CD4-positive, alpha-beta T cell treated with Interferon alpha-2 for 1 hour (primary cell): ENCODE measurements around the gene ZCCHC3.
A peak's percentile ranks its signal among the peaks of the same experiment; 100 is the strongest.
"Not testable (repeated sequence)": the region's sequence is repeated elsewhere in the genome, so short reads cannot be mapped to it uniquely, and the experiment has no call there.

ENCODE experiments used
- DNase-seq, 2 donors: peaks; one replicate each; pipeline ENCODE4 v3.0.0-alpha.2; 2020 to 2022

ZCCHC3 gene, protein sequence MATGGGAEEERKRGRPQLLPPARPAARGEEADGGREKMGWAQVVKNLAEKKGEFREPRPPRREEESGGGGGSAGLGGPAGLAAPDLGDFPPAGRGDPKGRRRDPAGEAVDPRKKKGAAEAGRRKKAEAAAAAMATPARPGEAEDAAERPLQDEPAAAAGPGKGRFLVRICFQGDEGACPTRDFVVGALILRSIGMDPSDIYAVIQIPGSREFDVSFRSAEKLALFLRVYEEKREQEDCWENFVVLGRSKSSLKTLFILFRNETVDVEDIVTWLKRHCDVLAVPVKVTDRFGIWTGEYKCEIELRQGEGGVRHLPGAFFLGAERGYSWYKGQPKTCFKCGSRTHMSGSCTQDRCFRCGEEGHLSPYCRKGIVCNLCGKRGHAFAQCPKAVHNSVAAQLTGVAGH

DNA sequence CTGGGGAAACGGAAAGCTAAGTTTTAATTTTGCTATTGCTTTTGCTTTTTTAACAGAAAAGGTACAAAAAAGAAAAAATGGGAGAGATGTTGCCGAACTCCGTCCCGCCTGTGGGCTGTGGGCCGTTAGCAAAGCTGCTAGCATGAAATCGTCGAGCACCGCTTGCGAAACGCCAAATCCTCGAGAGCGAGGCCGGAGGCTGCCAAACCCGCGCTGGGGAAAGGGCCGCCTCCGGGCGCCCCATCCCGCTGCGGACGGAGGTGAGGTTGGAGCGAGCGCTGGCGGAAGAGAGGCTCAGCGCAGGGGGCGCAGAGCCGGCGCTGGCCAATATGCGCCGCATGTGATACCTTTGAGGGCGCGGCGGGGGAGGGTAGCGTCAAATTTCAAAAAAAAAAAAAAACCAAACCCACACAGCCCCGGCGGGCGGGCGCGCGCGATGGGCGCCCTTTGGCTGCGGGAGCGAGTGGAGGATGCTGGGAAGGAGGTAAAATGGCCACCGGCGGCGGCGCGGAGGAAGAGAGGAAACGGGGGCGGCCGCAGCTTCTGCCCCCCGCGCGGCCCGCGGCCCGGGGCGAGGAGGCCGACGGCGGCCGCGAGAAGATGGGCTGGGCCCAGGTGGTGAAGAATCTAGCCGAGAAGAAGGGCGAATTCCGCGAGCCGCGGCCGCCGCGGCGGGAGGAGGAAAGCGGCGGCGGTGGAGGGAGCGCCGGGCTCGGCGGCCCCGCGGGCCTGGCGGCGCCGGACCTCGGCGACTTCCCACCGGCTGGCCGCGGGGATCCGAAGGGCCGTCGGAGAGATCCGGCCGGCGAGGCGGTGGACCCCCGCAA, at the start of gene ZCCHC3:
Gene ZCCHC3 (plus strand): TSS at position 473 of the 827 bp plus-strand sequence. CDS start 17 bp downstream, at position 490.
- DNase-seq: peak; percentile 82 to 86

DNA sequence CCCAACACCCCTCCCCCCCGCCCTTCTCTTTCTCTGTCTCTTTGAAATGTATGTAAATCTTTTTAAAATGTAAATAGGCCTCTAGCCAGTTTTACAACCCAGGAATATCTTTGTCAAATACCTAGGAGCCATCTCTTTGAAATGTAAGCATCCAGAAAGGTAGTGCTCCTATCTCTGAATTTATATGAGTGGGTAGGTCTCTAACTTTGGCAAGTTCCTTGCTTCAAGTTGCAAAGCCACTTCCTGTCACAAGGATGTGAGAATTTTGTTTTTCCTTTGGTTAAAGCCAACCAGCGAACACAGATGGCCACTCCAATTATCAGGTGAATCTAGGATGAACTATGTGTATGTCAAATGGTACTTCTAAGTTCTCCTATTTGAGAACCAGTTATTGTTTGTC, 46.0 kb upstream of the ZCCHC3 start:
- DNase-seq: no peak

DNA sequence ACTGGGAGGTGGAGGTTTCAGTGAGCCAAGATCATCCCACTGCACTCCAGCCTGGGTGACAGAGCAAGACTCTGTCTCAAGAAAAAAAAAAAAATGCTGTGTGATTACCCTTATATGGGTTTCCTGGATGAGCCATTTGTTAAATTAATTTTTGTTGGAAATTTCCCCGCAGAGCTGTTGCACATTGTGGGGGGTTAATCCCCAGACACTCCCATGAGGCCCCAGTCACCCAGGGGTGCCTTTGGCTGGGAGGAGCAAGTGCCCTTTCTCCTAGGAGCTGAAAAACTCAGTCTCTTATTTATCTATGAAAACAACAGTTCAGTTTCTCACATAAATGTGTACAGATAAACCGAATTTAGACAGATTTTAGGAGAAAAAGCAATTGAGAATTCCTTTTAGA, 44.6 kb upstream of the ZCCHC3 start:
- no peak for DNase-seq

DNA sequence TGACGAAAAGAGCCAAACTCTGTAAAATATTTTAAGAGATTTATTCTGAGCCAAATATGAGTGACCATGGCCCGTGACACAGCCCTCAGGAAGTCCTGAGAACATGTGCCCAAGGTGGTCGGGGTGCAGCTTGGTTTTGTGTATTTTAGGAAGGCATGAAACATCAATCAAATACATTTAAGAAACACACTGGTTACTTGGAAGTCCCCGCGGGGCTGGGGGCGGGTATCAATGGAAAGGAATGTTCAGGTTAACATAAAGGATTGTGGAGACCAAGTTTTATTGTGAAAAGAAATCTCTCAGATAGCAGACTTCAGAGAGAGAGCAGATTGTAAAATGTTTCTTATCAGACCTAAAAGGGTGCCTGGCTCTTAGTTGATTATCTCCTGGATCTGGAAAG, 43.9 kb upstream of the ZCCHC3 start:
- not testable (repeated sequence) for DNase-seq

DNA sequence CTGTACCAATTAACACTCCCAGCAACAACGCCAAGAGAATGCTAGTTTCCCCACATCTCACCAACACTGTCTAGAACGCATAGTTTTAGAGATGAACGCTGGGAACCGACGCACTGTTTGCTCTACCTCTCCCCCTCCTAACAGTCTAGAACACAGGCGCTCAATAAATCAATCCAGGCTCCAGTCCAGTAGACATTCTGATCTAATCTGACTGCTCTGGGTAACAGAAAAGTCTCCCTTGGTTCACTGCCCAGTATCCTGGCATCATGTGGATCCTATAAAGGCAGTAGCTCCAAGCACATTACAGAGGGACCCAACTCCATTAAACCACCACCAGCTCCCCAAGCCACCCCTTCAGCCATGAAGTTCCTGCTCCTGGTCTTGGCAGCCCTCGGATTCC, 40.0 kb upstream of the ZCCHC3 start, which contains the start of gene DEFB132:
Gene DEFB132 (plus strand): TSS at position 306 of the 400 bp plus-strand sequence. CDS start 55 bp downstream, at position 361.
- DNase-seq: no peak

DNA sequence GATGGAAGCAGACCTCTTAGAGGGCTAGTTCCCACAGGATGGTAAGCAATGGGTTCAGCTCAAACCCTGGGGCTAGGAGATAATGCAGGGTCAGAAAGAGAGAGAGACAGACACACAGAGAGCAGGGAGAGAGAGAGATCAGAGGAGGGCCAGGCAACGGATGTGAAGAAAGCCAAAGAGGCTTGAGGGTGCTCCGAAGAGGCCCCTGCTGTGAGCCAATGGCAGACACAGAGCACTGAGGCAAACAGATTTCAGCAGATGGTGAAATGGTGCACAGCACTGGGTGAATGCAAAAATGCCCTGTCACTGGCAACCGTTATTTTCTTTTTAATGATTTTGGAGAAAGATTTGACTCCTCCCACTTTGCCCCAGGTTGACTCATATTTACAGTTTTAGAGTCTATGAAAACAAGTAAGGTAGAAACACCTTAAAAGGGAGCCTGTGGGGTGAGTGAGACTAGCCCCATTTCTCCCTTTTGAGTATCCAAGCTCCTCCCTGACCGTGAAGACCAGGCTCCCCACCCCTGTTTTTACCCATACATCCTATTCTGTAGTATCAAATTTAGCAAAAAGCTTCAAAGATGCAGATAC, 39.0 kb upstream of the ZCCHC3 start:
- no peak for DNase-seq

DNA sequence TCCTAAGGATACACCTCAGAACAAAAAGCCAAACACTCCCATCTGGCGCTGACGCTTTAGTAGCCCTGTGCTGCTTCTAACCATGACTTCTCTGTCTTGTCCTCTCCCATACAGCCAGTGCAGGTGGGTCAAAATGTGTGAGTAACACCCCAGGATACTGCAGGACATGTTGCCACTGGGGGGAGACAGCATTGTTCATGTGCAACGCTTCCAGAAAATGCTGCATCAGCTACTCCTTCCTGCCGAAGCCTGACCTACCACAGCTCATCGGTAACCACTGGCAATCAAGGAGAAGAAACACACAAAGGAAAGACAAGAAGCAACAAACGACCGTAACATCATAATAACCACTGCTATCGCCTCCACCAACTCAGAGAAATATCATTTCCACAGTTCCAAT, 38.4 kb upstream of the ZCCHC3 start:
- peak in 1 of 2 donors; percentile 18 for DNase-seq

DNA sequence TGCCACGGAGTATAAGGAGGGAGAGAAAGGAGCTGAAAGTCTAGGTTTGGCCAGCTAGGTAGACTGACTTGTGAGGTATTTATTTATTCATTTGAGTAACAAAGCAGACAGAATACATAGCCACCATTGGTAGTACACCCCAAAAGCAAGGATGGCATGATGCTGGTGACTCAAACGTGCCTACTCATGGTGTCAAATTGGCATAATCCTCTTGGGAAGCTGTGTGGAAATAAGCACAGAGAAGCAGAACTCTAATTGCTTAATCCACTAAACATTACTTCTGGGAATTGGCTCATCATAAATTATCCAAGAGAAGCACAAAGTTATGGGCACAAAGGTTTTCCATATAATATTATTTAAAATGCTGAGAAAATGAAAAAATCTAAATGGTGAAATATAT, 37.4 kb upstream of the ZCCHC3 start:
- no peak for DNase-seq

DNA sequence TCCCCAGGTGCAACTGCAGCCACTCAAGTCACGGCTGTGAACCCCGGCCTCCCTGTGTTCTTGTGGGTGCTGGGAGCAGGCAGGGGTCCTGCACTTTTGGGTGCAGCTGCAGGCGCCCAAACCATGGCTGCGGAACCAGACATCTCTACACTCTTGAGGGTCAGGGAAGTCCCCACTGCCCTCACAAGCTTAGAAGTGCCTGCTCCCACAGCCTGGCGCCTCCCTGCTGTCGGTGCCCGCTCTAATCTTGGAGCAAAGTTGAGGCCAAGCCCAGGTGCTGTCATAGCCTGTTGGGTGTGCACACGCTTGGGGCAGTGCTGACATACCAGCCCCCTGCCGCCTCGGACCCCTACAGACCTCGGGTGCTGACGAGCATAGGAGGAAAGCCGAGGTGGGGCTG, 33.7 kb upstream of the ZCCHC3 start:
- no peak for DNase-seq

DNA sequence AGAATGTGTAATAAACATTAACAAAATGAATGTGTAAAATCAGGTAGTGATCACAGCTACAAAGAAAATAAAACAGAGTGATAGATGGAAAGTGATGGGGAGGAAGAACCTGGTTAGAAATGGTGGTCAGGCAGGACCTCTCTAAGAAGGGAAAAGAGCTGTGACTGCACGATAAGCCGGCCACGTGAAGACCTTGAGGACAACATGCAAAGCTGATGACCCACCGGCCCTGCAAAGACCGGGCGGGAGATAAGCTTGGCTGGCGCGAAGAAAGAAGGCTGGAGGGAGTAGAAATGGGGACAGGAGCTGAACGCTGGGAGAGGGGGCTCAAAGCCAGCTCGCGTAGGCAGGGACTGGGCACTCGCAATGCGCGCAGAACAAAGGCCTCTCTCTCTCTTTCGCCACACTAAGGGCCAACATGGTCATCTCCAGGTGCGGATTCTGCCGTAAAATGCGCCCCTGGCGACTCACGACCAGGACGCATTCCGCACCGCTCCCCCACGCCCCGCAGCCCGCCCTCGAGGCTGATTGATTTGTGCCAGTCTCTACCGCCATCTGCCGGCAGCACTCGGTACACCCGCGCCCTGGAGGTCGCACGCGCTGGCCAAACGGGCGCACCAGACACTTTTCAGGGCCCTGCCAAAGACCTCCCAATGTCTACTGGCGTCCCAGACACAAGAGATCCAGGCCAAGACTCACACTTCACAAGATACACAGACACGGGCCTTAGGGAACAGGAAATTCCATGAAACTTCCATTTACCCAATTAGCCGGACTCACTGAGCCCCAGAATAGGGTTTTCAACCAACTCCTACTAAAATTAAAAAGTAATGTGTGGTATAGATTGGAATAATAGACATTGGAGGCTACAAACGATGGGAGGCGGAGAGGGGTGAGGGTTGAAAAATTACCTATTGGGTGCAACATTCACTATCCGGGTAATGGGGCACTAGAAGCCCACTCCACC, 30.5 kb upstream of the ZCCHC3 start:
- peak; percentile 84 to 88 for DNase-seq

DNA sequence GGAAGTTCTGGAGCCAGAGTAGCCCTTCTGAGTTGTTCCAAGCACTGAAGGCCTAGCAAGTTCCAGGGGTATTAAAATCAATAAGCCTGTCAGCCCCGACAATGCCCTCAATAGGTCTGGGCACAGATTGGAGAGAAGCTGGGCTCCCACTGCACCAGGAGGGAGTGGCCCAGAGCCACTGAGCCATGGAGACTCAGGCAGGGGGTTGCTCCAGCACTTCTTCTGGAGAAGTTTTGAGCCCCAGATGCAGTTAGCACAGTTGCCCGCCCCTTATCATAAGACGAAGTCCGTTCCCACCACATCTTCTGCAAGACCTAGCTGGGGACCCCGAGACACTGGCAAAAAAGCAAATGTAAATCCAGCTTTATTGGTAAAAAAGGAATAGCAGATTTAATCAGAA, 26.9 kb upstream of the ZCCHC3 start:
- no peak for DNase-seq

DNA sequence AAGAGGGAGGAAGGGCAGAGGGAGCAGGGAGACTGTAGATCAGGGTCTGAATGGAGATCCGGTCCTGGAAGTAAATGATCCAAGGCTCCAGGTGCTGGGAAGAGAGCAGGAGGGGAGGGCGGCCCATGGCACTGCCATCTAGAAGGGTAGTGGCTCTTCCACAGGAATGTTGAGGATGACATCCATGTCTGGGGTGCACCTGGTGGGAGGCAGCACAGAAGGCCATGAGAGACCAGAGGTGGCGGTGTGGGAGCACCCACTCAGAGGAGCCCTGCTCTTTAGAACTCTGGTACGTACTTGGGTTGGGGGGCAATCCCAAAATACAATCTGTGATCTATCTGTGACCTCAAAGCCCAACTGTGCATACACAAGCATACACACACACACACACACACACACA, 26.3 kb upstream of the ZCCHC3 start:
- DNase-seq: no peak

DNA sequence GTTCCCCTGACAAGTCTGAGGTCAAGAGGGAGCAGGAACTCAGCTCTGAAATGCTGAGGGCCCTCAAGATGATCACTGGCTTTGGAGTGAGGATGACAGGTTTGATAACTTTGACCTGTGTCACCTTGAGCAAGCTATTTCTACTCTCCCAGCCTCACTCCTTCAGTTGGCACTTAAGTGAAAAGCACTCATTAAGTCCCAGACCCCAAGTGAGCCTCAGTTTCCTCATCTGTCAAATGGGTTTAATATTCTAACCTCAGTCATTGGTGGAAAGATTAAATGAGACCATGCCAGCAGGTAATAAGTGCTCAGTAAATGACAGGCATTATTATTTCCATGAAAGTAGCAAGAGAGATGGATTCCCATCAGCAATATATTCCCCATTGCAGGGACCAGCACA, 25.8 kb upstream of the ZCCHC3 start:
- no peak for DNase-seq

DNA sequence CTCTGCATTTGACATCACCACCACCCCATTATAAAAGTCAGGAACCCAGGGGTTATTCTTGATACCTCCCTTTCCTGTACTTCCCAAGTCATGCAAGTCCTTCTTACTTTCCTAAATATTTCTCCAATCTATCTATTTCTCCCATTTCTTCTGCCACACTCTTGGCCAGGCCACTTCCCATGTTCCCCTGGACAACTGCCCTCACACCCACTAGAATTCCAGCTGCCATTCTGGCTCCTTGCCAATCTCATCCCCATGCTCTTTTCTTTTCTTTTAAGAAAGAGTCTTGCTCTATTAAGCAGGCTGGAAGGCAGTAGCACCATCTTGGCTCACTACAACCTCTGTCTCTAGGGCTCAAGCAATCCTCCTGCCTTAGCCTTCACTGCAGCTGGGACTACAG, 24.7 kb upstream of the ZCCHC3 start:
- no peak for DNase-seq

DNA sequence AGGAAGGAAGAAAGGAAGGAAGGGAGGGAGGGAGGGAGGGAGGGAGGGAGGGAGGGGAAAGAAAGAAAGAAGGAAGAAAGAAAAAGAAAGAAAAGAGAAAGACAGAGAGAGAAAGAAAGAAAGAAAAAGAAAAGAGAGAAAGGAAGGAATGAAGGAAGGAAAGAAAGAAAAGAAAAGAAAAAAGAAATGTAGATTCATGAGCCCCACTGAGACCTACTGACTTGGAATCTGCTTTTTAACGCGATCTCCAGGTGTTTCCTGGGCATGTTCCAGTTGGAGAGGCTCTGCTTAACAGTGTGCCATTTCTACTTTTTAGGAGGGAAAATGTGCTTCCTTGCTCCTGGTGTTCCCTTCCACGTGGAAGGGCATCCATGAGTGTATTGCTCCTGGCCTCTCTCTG, 23.5 kb upstream of the ZCCHC3 start:
- no peak for DNase-seq

DNA sequence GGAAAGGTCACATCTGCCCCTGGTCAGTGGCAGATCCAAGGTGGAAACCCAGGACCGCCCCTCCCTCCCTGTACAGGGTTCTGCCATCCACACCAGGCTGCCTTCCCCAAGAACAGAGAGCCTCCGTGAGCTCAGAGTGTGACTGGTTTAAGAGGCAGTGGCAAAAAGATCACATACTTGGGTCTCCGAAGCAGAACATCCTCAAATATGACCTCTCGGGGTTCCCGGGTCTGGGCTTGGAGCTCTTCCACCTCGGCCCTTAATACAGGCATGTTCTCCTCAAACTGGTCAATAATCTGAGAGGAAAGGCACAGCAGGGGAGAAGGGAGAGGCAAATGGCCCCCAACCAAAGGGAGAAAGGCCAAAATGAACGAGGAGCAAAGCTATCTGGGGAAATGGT, 21.6 kb upstream of the ZCCHC3 start:
- no peak for DNase-seq

DNA sequence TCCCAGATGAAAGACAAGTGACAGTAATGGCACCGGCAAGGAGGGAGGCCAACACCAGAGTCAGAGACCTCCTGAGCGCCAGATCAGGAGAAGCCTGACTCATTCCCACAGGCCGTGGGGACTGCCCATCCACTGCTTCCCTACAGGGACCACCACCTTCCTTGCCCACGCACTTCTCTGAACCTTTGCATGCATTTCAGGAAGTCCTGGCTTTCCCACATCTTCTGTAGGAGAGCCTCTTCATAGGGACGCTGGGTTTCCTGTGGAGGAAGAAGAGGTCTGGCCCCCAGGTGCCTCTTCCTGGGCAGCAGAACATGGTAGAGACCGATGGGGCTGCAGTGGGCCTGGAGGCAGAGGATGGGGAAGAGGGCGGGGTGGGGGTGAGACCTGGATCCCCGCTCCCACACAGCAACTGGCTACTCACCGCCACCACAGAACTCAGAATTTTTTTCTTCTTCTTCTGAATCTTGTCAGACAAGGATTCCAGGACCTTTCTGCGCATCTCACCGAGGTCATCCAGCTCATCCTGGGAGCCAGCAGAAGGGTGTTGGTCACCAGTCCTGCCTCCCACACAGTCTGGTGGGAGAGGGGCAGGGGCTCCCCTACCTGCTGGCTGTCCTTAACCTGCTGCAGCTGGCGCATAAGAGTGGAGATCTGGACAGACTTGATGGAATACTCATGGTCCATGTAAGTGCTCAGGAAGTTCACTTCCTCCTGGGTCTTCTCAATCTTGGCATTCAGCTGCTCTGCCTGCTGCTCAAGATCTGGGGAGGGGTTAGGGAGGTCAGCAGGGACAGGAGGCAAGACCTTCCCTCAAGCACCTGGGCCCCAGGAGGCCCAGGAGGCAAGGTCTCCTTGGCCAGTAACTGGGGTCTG, 20.5 kb upstream of the ZCCHC3 start:
- no peak for DNase-seq

DNA sequence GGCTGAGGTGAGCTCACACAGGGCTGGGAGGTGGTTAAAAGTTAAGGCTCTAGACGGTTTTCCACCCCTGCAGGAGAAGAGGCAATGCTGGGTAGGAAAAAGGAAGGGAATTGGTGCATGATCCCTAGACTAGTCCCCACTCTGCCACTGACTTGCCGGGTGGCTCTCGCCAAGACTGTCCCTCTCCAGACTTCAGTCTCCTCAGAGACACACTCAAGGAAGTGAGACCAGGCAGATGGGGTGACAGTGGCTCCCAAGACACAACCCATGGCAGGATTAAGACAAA, 19.9 kb upstream of the ZCCHC3 start:
- DNase-seq: no peak

DNA sequence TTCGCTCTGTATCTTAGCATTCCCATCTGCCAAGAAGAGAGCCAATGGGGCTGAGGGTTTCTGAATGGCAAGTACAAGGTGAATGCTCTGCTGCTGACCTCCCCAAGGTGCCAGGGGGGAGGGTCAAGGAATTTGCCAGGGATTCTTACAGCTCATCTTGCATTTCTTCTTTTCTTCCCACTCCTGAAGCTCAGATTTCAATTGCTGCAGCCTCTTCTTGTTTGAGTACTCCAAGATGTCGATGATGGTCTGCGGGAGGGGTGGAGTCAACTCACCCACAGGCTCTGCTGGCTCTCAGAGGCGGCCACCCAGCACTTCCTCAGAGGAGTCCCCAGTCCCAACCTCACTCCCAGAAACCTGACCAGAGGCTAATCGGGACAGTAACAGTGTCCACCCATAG, 19.2 kb upstream of the ZCCHC3 start:
- DNase-seq: no peak

DNA sequence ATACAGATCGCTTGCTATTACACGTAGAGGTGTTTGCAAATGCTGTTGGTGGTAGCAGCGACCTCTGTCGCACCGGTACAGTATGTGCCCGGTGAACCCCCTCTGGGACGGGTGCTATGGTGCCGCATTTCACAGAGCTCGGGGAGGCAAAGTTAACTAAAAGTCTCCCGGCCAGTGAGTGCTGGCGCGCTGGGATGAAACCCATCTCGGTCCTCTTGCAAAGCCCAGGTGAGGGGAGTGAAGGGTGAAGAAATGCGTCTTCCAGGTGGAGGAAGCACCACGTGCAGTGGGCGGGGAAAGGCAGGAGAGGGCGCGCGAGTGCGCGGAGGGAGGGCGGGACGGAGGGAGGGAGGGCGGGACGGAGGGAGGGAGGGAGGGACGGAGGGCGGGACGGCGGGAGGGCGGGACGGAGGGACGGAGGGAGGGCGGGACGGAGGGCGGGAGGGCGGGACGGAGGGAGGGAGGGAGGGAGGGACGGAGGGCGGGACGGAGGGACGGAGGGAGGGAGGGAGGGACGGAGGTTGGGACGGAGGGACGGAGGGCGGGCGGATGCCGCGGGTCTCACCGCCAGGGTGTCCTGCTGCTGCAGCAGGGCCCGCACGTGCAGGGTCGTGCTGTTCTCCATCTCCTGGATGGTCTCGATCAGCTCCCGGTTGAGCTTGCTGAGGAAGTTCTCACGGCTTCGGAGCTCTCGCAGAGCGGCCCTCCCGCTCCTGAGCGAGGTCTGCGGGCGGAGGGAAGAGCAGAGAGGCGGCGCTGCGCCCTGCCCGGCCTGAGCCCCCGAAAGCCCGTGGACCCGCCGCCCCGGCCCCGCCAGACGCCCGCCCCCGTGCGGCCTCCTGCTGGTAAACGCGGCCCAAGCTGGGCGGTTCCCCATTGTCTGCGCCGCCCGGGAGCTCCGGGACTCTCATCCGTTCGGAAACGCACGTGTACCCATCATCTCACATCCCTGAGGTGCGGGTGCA, 18.5 kb upstream of the ZCCHC3 start:
- DNase-seq: peak in 1 of 2 donors; percentile 65
